Small intestine (tissue), 7 donors: ENCODE results near the gene RAPGEF2. TPM values are rescaled to one million over a fixed set of nuclear protein-coding genes. Genes with fewer than 3 reads are reported as not detected.
"Not testable (repeated sequence)": the region's sequence is repeated elsewhere in the genome, so short reads cannot be mapped to it uniquely, and the experiment has no call there.

Experiments
- DNase-seq, 2 donors: peaks; one replicate each; pipeline versions ENCODE4 v3.0.0 to v3.0.0-alpha.2; 2013
- FAIRE-seq: peaks from 2 replicates; lab custom pipeline; 2012; peaks lifted over from hg19 to GRCh38; lab: Jason Lieb, UNC
- H3K27ac ChIP-seq, 3 donors: one replicate each; pipeline ENCODE4 v1.5.1; 2013; ENCODE audit warnings: low read length in 2 of 3, mild to moderate bottlenecking in 2 of 3, control low read depth in 1 of 3, inconsistent platforms in 1 of 3, low read depth in 1 of 3, moderate library complexity in 1 of 3
- H3K27me3 ChIP-seq, 3 donors: one replicate each; pipeline ENCODE4 v1.6.1; 2013; ENCODE audit warnings: low read length in 3 of 3, inconsistent platforms in 1 of 3; ENCODE audit not compliant: control insufficient read depth in 3 of 3, insufficient read depth in 3 of 3
- H3K36me3 ChIP-seq, 3 donors: one replicate each; pipeline ENCODE4 v1.6.1; 2013; ENCODE audit warnings: low read length in 3 of 3, inconsistent platforms in 1 of 3, low read depth in 1 of 3, mild to moderate bottlenecking in 1 of 3, moderate library complexity in 1 of 3; ENCODE audit not compliant: control insufficient read depth in 3 of 3, insufficient read depth in 2 of 3
- H3K4me1 ChIP-seq, 3 donors: one replicate each; pipeline ENCODE4 v1.6.1; 2013; ENCODE audit warnings: low read length in 2 of 3, inconsistent platforms in 1 of 3, low read depth in 1 of 3, mild to moderate bottlenecking in 1 of 3, moderate library complexity in 1 of 3; ENCODE audit not compliant: control insufficient read depth in 3 of 3, insufficient read depth in 2 of 3
- H3K4me3 ChIP-seq, 3 donors: one replicate each; pipeline ENCODE4 v1.5.1; 2013; ENCODE audit warnings: low read length in 3 of 3, control low read depth in 1 of 3, inconsistent platforms in 1 of 3, low read depth in 1 of 3, mild to moderate bottlenecking in 1 of 3, moderate library complexity in 1 of 3
- H3K9me3 ChIP-seq, 2 donors: one replicate each; pipeline ENCODE4 v1.6.1; 2013; ENCODE audit warnings: low read depth in 1 of 2, low read length in 1 of 2; ENCODE audit not compliant: control insufficient read depth in 2 of 2, insufficient read depth in 1 of 2
- WGBS, 3 donors: extraction: QIAGEN DNeasy Blood & Tissue Kit; methylation state at CpG; one replicate each; pipeline ENCODE4 v1.1.7; 2013; 5-methylcytosine and 5-hydroxymethylcytosine counted together
- polyA plus RNA-seq, 4 donors: library from polyadenylated mRNA; stranded (reverse) in 3 of 4; unstranded in 1 of 4; fragments of 200-250 nt in 3 of 4; fragments of 120-200 nt in 1 of 4; gene quantifications; one replicate each; pipeline versions ENCODE4 v1.2.1 to v1.2.3, GENCODE V29; 2013
- donor health status: healthy with polysubstance abuse.
- donor health status: control.
- donor health status: control.
- donor health status: Bipolar disorder and iron deficiency.
- donor health status: healthy.

RAPGEF2 gene
- polyA plus RNA-seq, 4 donors = 7.6 to 49.5 (median 11.8) TPM

GRCh38 chr4:159104694-159105414, 2.0 kb downstream of the RAPGEF2 start:
- 4 to 22% (median 20%) methylated on average over 9 of the region's 9 CpGs for WGBS, 3 donors
- H3K36me3 ChIP-seq = no peaks in the 10 kb centered on the region
- no peaks in the 10 kb centered on the region for H3K9me3 ChIP-seq
- peak overlapping the region; percentile 87 to 95 (median 87) for H3K4me3 ChIP-seq
- peaks cover 0 to 10% (median 4%) of the 10 kb centered on the region in 3 donors for H3K4me1 ChIP-seq
- FAIRE-seq (no peak), DNase-seq (peak; percentile 61 to 76)
- H3K27ac ChIP-seq = peak overlapping the region; percentile 57 to 80 (median 78)
- H3K27me3 ChIP-seq = peaks cover 0 to 10% (median 0%) of the 10 kb centered on the region in 3 donors

- peaks cover 0 to 10% (median 4%) of the 10 kb centered on the region in 3 donors for H3K4me1 ChIP-seq
- peak in 1 of 2 donors; percentile 16 for DNase-seq
- 51 to 74% (median 66%) methylated on average over 4 of the region's 4 CpGs for WGBS, 3 donors
- no peaks in the 10 kb centered on the region for H3K36me3 ChIP-seq
- peaks cover 0 to 9% (median 0%) of the 10 kb centered on the region in 3 donors for H3K27me3 ChIP-seq
- peak overlapping the region in 1 of 3 donors; percentile 50 for H3K27ac ChIP-seq
- FAIRE-seq = no peak
- H3K4me3 ChIP-seq = peak overlapping the region; percentile 9 to 95 (median 20)
- no peaks in the 10 kb centered on the region for H3K9me3 ChIP-seq
Observed at GRCh38 chr4:159105761-159106243, 2.9 kb downstream of the RAPGEF2 start.

DNA sequence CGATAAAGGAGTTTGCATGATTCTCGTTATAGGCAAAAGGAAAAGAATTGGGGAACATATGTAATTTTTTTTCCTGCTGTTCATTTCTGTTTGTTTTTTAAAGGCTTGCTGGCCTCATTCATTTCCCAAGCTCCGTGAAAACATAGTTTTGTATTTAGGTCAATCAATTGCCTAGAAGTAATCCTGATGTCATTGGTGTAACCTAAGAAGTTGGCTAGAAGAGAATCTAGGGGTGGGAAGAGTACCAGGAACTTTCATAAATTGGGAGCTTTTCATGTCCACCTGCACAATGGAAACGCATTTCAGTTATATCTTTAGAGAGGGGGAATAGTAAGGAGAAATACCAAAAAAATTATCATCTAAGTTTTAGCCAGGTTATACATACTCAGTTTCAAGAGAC, 3.8 kb downstream of the RAPGEF2 start:
- no peak for DNase-seq
- peaks cover 0 to 5% (median 0%) of the 10 kb centered on the region in 3 donors for H3K27me3 ChIP-seq
- 70 to 84% (median 82%) methylated on average over 4 of the region's 4 CpGs for WGBS, 3 donors
- H3K36me3 ChIP-seq = no peaks in the 10 kb centered on the region
- no peak for FAIRE-seq
- no peak overlapping the region for H3K4me3 ChIP-seq
- H3K27ac ChIP-seq = no peak overlapping the region
- H3K9me3 ChIP-seq = no peaks in the 10 kb centered on the region
- H3K4me1 ChIP-seq = peaks cover 0 to 10% (median 4%) of the 10 kb centered on the region in 3 donors

DNA sequence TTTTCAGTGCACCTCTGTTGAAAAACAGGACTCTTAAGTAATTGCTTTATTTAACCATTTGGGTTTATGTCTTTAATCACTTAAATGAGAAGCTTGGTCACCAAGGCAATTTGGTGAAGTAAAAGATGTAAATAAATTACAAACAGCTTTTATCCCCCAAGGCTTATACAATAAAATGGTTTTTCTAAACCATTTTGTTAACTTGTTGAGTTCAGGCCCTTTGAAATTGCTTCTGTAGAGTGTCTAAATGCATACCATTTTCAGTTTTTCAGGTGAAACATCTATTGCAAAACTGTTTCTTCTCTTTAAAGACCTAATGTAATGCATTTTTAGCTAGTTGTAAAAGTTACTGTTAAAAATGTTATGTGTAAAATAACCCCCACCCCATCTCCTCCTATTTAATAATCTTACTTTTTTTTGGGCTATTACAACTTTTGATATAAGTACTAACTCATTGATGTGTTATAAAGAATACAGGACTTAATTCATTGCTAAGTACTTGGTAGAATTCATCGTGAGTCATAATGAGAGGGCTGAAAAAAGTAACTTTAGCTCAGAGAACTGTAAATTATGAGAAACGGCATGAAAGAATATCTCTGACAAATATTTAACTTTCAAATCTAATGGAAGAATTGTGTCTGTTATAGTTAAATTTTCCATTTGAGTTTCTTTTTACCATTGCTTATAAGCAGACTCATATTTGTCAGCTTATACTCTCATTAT, 4.5 kb downstream of the RAPGEF2 start:
- peaks cover 0 to under 1% (median 0%) of the 10 kb centered on the region in 3 donors for H3K27me3 ChIP-seq
- H3K36me3 ChIP-seq = no peaks in the 10 kb centered on the region
- 41 to 63% (median 53%) methylated on average over 2 of the region's 2 CpGs for WGBS, 3 donors
- H3K4me3 ChIP-seq = no peak overlapping the region
- no peak overlapping the region for H3K27ac ChIP-seq
- H3K9me3 ChIP-seq = no peaks in the 10 kb centered on the region
- DNase-seq (no peak), FAIRE-seq (peak; percentile 67)
- H3K4me1 ChIP-seq = peaks cover 0 to 10% (median 4%) of the 10 kb centered on the region in 3 donors

GRCh38 chr4:159108124-159108523, 5.2 kb downstream of the RAPGEF2 start:
- H3K27me3 ChIP-seq = no peaks in the 10 kb centered on the region

DNA sequence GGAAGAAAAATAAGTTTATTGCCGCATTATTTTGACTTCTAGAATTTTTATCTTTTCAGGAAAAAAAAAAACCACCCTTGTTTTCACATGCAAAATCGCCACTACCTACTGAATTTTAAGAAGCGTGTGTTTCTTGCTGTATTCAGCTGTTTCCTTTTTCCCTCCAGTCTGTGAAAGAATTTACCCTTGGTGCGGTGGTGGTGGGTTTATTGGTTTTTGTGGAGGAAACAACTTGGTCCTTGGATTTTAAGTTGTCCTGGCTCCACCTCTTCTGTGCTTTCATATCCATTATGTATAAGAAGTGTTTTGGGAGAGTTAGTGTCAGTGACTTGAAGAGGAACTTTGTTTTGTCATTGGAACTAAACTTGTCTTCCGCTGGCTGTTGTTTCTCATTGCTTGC, 8.1 kb downstream of the RAPGEF2 start:
- no peaks in the 10 kb centered on the region for H3K36me3 ChIP-seq
- DNase-seq (no peak), FAIRE-seq (no peak)
- WGBS, 3 donors = 83 to 95% (median 90%) methylated on average over 5 of the region's 5 CpGs
- no peaks in the 10 kb centered on the region for H3K9me3 ChIP-seq
- H3K4me3 ChIP-seq = no peak overlapping the region
- H3K4me1 ChIP-seq = peaks cover 0 to 4% (median under 1%) of the 10 kb centered on the region in 3 donors
- no peak overlapping the region for H3K27ac ChIP-seq
- H3K27me3 ChIP-seq = no peaks in the 10 kb centered on the region

More at GRCh38 chr4:159108124-159108523, 5.2 kb downstream of the RAPGEF2 start:
- WGBS, 3 donors = 81 to 86% (median 81%) methylated on average over 3 of the region's 3 CpGs
- Histone ChIP-seq H3K4me1 (peaks cover 0 to 10% (median 4%) of the 10 kb centered on the region in 3 donors), H3K36me3 (no peaks in the 10 kb centered on the region), H3K9me3 (no peaks in the 10 kb centered on the region), H3K4me3 (no peak overlapping the region), H3K27ac (no peak overlapping the region)
- FAIRE-seq (no peak), DNase-seq (no peak)

DNA sequence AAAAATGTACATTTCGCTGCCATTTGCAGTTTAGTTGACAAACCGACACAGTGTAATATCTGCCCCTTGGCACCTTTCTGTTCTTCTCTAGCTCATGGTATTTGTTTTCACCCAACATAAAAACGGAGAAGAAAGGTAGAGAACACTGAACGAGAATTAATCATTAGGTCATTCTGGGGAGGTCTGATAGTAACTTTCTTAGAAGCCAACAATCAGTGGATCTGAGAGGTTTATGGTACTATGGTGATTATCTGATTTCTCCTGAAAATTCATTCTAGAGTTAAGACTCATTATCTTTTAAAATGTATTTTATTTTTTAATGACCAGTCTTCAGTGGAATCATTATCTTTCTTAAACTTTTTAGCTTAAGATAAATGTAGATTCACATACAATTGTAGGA, 8.5 kb downstream of the RAPGEF2 start:
- DNase-seq (no peak), FAIRE-seq (no peak)
- H3K9me3 ChIP-seq = no peaks in the 10 kb centered on the region
- H3K36me3 ChIP-seq = no peaks in the 10 kb centered on the region
- peaks cover 0 to 3% (median 0%) of the 10 kb centered on the region in 3 donors for H3K4me1 ChIP-seq
- no peaks in the 10 kb centered on the region for H3K27me3 ChIP-seq
- WGBS, 3 donors = 82 to 86% (median 84%) methylated on average over 4 of the region's 4 CpGs
- no peak overlapping the region for H3K4me3 ChIP-seq
- H3K27ac ChIP-seq = no peak overlapping the region

DNA sequence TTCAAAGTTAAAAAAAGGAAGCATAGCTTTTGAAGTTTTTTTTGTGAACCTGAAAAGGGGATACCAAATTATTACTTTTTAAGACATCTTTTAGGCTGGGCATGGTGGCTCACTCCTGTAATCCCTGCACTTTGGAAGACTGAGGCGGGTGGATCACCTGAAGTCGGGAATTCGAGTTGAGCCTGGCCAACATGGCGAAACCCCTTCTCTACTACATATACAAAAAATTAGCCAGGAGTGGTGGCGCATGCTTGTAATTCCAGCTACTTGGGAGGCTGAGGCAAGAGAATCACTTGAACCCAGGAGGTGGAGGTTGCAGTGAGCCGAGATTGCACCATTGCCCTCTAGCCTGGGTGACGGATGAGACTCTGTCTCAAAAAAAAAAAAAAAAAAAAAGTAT, 10.5 kb downstream of the RAPGEF2 start:
- not testable (repeated sequence) for H3K27me3 ChIP-seq, H3K9me3 ChIP-seq, H3K36me3 ChIP-seq, H3K4me1 ChIP-seq, H3K27ac ChIP-seq, DNase-seq, H3K4me3 ChIP-seq, FAIRE-seq
- WGBS, 3 donors = 92 to 96% (median 96%) methylated on average over 7 of the region's 7 CpGs
